IMR-90 (cell line): ENCODE measurements around the gene PTPN7.

Source experiments
- BHLHE40 ChIP-seq: fragments of 150-350 bp; IDR thresholded peaks from 2 replicates; pipeline ENCODE4 v1.6.1; 2016; ENCODE audit warnings: mild to moderate bottlenecking, low read depth, low read length
- CEBPB ChIP-seq: IDR thresholded peaks from 2 replicates; pipeline ENCODE4 v1.6.1; 2012; ENCODE audit warnings: low read depth, low read length, improper control_type of control experiment
- MAFK ChIP-seq: IDR thresholded peaks from 2 replicates; pipeline ENCODE4 v1.6.1; 2012; ENCODE audit warnings: low read depth, low read length, improper control_type of control experiment
- MAZ ChIP-seq: IDR thresholded peaks from 2 replicates; pipeline ENCODE4 v1.6.1; 2012; ENCODE audit warnings: low read depth, mild to moderate bottlenecking, low read length, improper control_type of control experiment, moderate library complexity, borderline replicate concordance
- POLR2A ChIP-seq: IDR thresholded peaks from 2 replicates; pipeline ENCODE4 v1.6.1; 2012; ENCODE audit warnings: mild to moderate bottlenecking, low read depth, low read length
- RAD21 ChIP-seq: IDR thresholded peaks from 2 replicates; pipeline ENCODE4 v1.6.1; 2012; ENCODE audit warnings: low read length, improper control_type of control experiment
- RCOR1 ChIP-seq: IDR thresholded peaks from 2 replicates; pipeline ENCODE4 v1.6.1; 2012; ENCODE audit warnings: mild to moderate bottlenecking, low read length, improper control_type of control experiment; ENCODE audit not compliant: insufficient replicate concordance
- RFX5 ChIP-seq: IDR thresholded peaks from 2 replicates; pipeline ENCODE4 v1.8.0; 2012; ENCODE audit warnings: low read depth, mild to moderate bottlenecking, low read length, moderate library complexity
- SMC3 ChIP-seq: fragments of 150-350 bp; IDR thresholded peaks from 2 replicates; pipeline ENCODE4 v1.6.1; 2016; ENCODE audit warnings: low read depth, mild to moderate bottlenecking, antibody characterized with exemption, low read length, moderate library complexity
- TF ChIP-seq, protein P1 (sequence below): conservative IDR thresholded peaks from 2 replicates; pipeline ENCODE4 v1.5.1; 2012; ENCODE audit warnings: mild to moderate bottlenecking, low read depth, low read length, improper control_type of control experiment
- TF ChIP-seq, protein P2 (sequence below): fragments of 150-350 bp; IDR thresholded peaks from 2 replicates; pipeline ENCODE4 v1.6.1; 2017; ENCODE audit warnings: mild to moderate bottlenecking, antibody characterized with exemption, low read length, low read depth
- TF ChIP-seq, protein P3 (sequence below): fragments of 150-350 bp; IDR thresholded peaks from 2 replicates; pipeline ENCODE4 v1.6.1; 2016; ENCODE audit warnings: low read depth, mild to moderate bottlenecking, low read length, moderate library complexity, borderline replicate concordance

- TF ChIP-seq POLR2A (no peak), MAZ (no peak), CEBPB (no peak), SMC3 (no peak), RAD21 (no peak), BHLHE40 (no peak), MAFK (no peak), RCOR1 (no peak), RFX5 (no peak)
- TF ChIP-seq, protein P1, sequence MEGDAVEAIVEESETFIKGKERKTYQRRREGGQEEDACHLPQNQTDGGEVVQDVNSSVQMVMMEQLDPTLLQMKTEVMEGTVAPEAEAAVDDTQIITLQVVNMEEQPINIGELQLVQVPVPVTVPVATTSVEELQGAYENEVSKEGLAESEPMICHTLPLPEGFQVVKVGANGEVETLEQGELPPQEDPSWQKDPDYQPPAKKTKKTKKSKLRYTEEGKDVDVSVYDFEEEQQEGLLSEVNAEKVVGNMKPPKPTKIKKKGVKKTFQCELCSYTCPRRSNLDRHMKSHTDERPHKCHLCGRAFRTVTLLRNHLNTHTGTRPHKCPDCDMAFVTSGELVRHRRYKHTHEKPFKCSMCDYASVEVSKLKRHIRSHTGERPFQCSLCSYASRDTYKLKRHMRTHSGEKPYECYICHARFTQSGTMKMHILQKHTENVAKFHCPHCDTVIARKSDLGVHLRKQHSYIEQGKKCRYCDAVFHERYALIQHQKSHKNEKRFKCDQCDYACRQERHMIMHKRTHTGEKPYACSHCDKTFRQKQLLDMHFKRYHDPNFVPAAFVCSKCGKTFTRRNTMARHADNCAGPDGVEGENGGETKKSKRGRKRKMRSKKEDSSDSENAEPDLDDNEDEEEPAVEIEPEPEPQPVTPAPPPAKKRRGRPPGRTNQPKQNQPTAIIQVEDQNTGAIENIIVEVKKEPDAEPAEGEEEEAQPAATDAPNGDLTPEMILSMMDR, result no peak
- TF ChIP-seq, protein P2, sequence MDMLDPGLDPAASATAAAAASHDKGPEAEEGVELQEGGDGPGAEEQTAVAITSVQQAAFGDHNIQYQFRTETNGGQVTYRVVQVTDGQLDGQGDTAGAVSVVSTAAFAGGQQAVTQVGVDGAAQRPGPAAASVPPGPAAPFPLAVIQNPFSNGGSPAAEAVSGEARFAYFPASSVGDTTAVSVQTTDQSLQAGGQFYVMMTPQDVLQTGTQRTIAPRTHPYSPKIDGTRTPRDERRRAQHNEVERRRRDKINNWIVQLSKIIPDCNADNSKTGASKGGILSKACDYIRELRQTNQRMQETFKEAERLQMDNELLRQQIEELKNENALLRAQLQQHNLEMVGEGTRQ, result no peak
- TF ChIP-seq, protein P3, sequence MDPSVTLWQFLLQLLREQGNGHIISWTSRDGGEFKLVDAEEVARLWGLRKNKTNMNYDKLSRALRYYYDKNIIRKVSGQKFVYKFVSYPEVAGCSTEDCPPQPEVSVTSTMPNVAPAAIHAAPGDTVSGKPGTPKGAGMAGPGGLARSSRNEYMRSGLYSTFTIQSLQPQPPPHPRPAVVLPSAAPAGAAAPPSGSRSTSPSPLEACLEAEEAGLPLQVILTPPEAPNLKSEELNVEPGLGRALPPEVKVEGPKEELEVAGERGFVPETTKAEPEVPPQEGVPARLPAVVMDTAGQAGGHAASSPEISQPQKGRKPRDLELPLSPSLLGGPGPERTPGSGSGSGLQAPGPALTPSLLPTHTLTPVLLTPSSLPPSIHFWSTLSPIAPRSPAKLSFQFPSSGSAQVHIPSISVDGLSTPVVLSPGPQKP, result no peak
These were observed 10.8 kb downstream of the PTPN7 start for GRCh38 chr1:202149566-202149965.
